K562 (cell line): ENCODE data around the gene ACER3. TPM values are rescaled to one million over a fixed set of nuclear protein-coding genes. Genes with fewer than 3 reads are reported as not detected.

ENCODE experiments used
- FOS ChIP-seq: IDR thresholded peaks from 3 replicates; pipeline ENCODE4 v1.6.1; 2011; ENCODE audit not compliant: insufficient read length; ENCODE audit errors: extremely low read depth
- HEY1 ChIP-seq: fragments of 250-450 bp; sonication (Bioruptor Pico); IDR thresholded peaks from 2 replicates; pipeline ENCODE4 v1.5.0; 2020; ENCODE audit warnings: mild to moderate bottlenecking, moderate library complexity, borderline replicate concordance
- HLTF ChIP-seq: fragments of 450-650 bp; IDR thresholded peaks from 2 replicates; pipeline ENCODE4 v1.6.1; 2016
- KLF13 ChIP-seq: fragments of 450-650 bp; IDR thresholded peaks from 2 replicates; pipeline ENCODE4 v1.6.1; 2016; ENCODE audit warnings: missing genetic modification characterization, low read depth, mild to moderate bottlenecking, missing compliant biosample characterization, moderate library complexity, borderline replicate concordance
- MCM3 ChIP-seq: fragments of 450-650 bp; IDR thresholded peaks from 2 replicates; pipeline ENCODE4 v1.6.1; 2016
- NBN ChIP-seq: fragments of 450-650 bp; IDR thresholded peaks from 2 replicates; pipeline ENCODE4 v1.6.1; 2016; ENCODE audit warnings: low read depth, mild to moderate bottlenecking
- POLR2A ChIP-seq: fragments of 450-650 bp; conservative IDR thresholded peaks from 2 replicates; pipeline ENCODE4 v1.6.1; 2016
- POLR3G ChIP-seq: IDR thresholded peaks from 2 replicates; pipeline ENCODE4 v1.6.1; 2011; ENCODE audit not compliant: insufficient read length, insufficient replicate concordance; ENCODE audit errors: extremely low read depth
- POU5F1 ChIP-seq: fragments of 150-350 bp; IDR thresholded peaks from 2 replicates; pipeline ENCODE4 v1.6.1; 2014; ENCODE audit warnings: borderline replicate concordance, low read length, low read depth, mild to moderate bottlenecking; ENCODE audit not compliant: partially characterized antibody
- SMAD2 ChIP-seq: fragments of 150-350 bp; IDR thresholded peaks from 2 replicates; pipeline ENCODE4 v1.6.1; 2014; ENCODE audit warnings: low read depth, mild to moderate bottlenecking, low read length
- TFAP4 ChIP-seq: sonication (generic); formaldehyde crosslinking; IDR thresholded peaks from 2 replicates; pipeline ENCODE4 v1.8.0; 2022; ENCODE audit warnings: missing genetic modification reagents, mild to moderate bottlenecking, moderate library complexity, borderline replicate concordance
- ZNF589 ChIP-seq: fragments of 200-800 bp; sonication (Bioruptor generic); IDR thresholded peaks from 2 replicates; pipeline ENCODE4 v1.6.1; 2016; ENCODE audit warnings: low read depth, missing genetic modification characterization, missing compliant biosample characterization
- polyA plus RNA-seq, 8 experiments: library from polyadenylated mRNA; depleted of rRNA in 4 of 8; stranded (reverse) in 5 of 8; unstranded in 3 of 8; fragments of >200 nt; fragmentation: Nextera tagmentation in 2 of 8; fragmentation: Illumina TruSeq in 1 of 8; extraction: Ambion mirVana in 2 of 8; extraction: Trizol in 1 of 8; gene quantifications; 2 replicates each; pipeline versions ENCODE4 v1.2.1 to v1.2.3, GENCODE V29; 2011 to 2014; ENCODE audit warnings: inconsistent platforms in 1 of 8, missing spikeins in 1 of 8
- total RNA-seq, 7 experiments: library from RNA; depleted of rRNA in 6 of 7; stranded (reverse); fragments of >200 nt in 6 of 7; fragmentation: Illumina TruSeq in 2 of 7; extraction: Trizol in 2 of 7; gene quantifications; 2 replicates each; pipeline versions ENCODE4 v1.2.1 to v1.2.3, GENCODE V29; 2011 to 2021; ENCODE audit warnings: low replicate concordance in 1 of 7
- TF ChIP-seq, protein P1 (sequence below), 2 experiments: fragments of 450-650 bp; IDR thresholded peaks; 2 replicates each; pipeline ENCODE4 v1.6.1; 2016; ENCODE audit warnings: mild to moderate bottlenecking in 2 of 2, borderline replicate concordance in 1 of 2, low read depth in 1 of 2, moderate library complexity in 1 of 2
- TF ChIP-seq, protein P2 (sequence below), 2 experiments: fragments of 450-650 bp in 1 of 2; sonication (generic) in 1 of 2; formaldehyde crosslinking in 1 of 2; IDR thresholded peaks in 1 of 2; conservative IDR thresholded peaks in 1 of 2; 2 replicates each; pipeline versions ENCODE4 v1.6.1 to v1.8.1; 2016 to 2023; ENCODE audit warnings: mild to moderate bottlenecking in 2 of 2, moderate library complexity in 2 of 2, inconsistent platforms in 1 of 2, missing genetic modification reagents in 1 of 2

The ACER3 gene
- total and polyA plus RNA-seq, 9 of the 15 experiments (the other 6 are each of a cell fraction or from before 2014, with no cell fraction given), result 2.0 to 23.8 (median 9.5) TPM

DNA sequence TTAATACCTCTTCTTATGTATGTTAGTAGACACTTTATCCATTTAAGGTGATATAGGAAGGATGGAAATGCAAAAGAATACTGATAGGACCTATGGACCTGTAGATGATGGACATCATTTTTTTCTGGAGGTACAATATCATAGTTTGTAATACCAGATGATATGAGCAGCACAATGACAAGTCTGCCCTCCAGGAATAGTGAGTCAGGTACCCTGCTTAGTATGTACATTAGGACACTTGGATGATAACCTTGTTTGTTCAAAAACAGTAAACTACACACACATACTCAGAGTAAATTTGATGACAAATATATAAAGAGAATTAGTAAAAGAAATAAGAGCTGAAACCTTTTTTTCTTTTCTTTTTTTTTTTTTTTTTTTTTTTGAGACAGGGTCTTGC is 114.8 kb downstream of the ACER3 start (continued):
- TF ChIP-seq HEY1 (CRISPR knock-in tag) (no peak), NBN (no peak), KLF13 (tag) (no peak), ZNF589 (CRISPR knock-in tag) (no peak), SMAD2 (no peak), TFAP4 (CRISPR knock-in tag) (no peak), POU5F1 (no peak), FOS (no peak), MCM3 (no peak), POLR2A (no peak), HLTF (no peak), POLR3G (no peak)
- TF ChIP-seq, protein P1, sequence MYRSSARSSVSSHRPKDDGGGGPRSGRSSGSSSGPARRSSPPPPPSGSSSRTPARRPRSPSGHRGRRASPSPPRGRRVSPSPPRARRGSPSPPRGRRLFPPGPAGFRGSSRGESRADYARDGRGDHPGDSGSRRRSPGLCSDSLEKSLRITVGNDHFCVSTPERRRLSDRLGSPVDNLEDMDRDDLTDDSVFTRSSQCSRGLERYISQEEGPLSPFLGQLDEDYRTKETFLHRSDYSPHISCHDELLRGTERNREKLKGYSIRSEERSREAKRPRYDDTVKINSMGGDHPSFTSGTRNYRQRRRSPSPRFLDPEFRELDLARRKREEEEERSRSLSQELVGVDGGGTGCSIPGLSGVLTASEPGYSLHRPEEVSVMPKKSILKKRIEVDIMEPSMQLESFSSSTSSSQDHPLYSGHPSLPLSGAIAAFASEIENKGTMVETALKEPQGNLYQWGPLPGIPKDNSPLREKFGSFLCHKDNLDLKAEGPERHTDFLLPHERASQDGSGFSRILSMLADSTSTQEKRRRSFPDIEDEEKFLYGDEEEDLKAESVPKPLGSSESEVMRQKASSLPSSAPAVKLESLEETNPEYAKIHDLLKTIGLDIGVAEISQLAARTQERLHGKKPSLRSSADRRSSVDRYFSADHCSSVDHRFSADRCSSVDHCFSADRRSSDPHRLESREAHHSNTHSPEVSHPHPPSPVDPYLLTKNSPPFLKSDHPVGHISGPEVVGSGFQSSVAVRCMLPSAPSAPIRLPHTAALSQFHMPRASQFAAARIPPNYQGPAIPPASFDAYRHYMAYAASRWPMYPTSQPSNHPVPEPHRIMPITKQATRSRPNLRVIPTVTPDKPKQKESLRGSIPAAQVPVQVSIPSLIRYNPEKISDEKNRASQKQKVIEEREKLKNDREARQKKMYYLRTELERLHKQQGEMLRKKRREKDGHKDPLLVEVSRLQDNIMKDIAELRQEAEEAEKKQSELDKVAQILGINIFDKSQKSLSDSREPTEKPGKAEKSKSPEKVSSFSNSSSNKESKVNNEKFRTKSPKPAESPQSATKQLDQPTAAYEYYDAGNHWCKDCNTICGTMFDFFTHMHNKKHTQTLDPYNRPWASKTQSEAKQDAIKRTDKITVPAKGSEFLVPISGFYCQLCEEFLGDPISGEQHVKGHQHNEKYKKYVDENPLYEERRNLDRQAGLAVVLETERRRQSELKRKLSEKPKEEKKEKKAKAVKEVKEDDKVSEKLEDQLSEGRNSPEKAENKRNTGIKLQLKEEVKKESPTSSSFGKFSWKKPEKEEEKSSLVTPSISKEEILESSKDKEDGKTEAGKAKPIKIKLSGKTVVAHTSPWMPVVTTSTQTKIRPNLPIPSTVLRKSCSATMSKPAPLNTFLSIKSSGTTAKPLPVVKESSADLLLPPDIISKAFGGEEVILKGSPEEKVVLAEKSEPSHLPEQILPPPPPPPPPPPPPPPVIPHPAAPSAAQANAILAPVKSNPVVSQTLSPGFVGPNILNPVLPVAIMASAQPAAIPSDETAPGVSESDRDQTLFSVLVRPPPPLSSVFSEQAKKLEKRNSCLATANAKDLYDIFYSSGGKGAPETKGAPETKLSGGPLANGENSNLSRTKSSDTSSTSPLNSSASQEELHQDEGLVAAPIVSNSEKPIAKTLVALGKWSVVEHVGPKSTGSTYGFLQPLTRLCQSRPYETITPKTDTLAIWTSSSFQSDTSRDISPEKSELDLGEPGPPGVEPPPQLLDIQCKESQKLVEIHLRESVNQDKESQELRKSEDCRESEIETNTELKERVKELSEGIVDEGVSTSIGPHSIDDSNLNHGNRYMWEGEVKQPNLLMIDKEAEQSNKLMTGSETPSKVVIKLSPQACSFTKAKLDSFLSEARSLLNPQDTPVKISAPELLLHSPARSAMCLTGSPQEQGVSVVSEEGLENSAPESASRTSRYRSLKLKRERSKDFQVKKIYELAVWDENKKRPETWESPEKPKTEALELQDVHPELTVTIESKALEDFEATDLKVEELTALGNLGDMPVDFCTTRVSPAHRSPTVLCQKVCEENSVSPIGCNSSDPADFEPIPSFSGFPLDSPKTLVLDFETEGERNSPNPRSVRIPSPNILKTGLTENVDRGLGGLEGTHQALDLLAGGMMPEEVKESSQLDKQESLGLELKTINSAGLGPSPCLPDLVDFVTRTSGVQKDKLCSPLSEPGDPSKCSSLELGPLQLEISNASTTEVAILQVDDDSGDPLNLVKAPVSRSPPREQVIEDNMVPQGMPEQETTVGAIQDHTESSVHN (IDR thresholded peaks at IDR 0.05; ENCODE audit: borderline replicate concordance in 1 of 2, low read depth in 1 of 2), result no peak
- TF ChIP-seq, protein P2, sequence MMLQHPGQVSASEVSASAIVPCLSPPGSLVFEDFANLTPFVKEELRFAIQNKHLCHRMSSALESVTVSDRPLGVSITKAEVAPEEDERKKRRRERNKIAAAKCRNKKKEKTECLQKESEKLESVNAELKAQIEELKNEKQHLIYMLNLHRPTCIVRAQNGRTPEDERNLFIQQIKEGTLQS (IDR thresholded peaks at IDR 0.05), result no peak
- TF ChIP-seq, protein P2 (CRISPR knock-in tag; conservative IDR thresholded peaks at IDR 0.05), result no peak
